Heart left ventricle (tissue), 16 donors: ENCODE data around the gene ODF4. TPM values are rescaled to one million over a fixed set of nuclear protein-coding genes. Genes with fewer than 3 reads are reported as not detected.
"Not testable (repeated sequence)": the region's sequence is repeated elsewhere in the genome, so short reads cannot be mapped to it uniquely, and the experiment has no call there.

ENCODE experiments used
- ATAC-seq, 4 donors: fragments of 200-7000 bp; cut with Tn5 transposase; one replicate each; pipeline ENCODE4 v1.9.1; 2020 to 2022; ENCODE audit warnings: moderate library complexity in 4 of 4, mild to moderate bottlenecking in 3 of 4, moderate number of reproducible peaks in 1 of 4
- DNase-seq, 5 donors: peaks; one replicate each; pipeline ENCODE4 v3.0.0-alpha.2; 2020
- H3K27ac ChIP-seq, 12 donors: fragments of 200-600 bp; sonication (generic) in 4 of 12; one replicate each; pipeline versions ENCODE4 v1.5.0 to v1.8.0; 2016 to 2022; ENCODE audit warnings: mild to moderate bottlenecking in 2 of 12
- H3K27me3 ChIP-seq, 9 donors: fragments of 200-600 bp; sonication (generic) in 2 of 9; one replicate each; pipeline versions ENCODE4 v1.5.1 to v1.8.0; 2016 to 2022; ENCODE audit warnings: mild to moderate bottlenecking in 3 of 9
- H3K36me3 ChIP-seq, 9 donors: fragments of 200-600 bp; sonication (generic) in 2 of 9; one replicate each; pipeline versions ENCODE4 v1.5.0 to v1.8.0; 2018 to 2022; ENCODE audit warnings: mild to moderate bottlenecking in 2 of 9
- H3K4me1 ChIP-seq, 12 donors: fragments of 200-600 bp; sonication (generic) in 4 of 12; one replicate each; pipeline versions ENCODE4 v1.5.0 to v1.8.0; 2016 to 2022; ENCODE audit warnings: mild to moderate bottlenecking in 3 of 12
- H3K4me3 ChIP-seq, 12 donors: fragments of 200-600 bp; sonication (generic) in 4 of 12; one replicate each; pipeline versions ENCODE4 v1.5.0 to v1.8.0; 2017 to 2022; ENCODE audit warnings: mild to moderate bottlenecking in 9 of 12, moderate library complexity in 4 of 12
- H3K9me3 ChIP-seq, 12 donors: fragments of 200-600 bp; sonication (generic) in 4 of 12; one replicate each; pipeline versions ENCODE4 v1.5.0 to v1.8.0; 2016 to 2022; ENCODE audit warnings: mild to moderate bottlenecking in 1 of 12
- CTCF ChIP-seq, 12 donors: fragments of 200-600 bp; sonication (generic) in 4 of 12; IDR thresholded peaks; one replicate each; pipeline versions ENCODE4 v1.5.0 to v1.8.0; 2018 to 2022; ENCODE audit warnings: antibody characterized with exemption in 12 of 12, mild to moderate bottlenecking in 5 of 12
- POLR2A ChIP-seq, 2 donors: fragments of 450-650 bp; IDR thresholded peaks; one replicate each; pipeline ENCODE4 v1.6.1; 2017; ENCODE audit warnings: antibody characterized with exemption in 2 of 2, mild to moderate bottlenecking in 2 of 2, moderate library complexity in 2 of 2
- WGBS, 4 donors: extraction: QIAGEN DNeasy Blood & Tissue Kit in 2 of 4; methylation state at CpG; one replicate each; pipeline versions ENCODE4 v1.1.5 to v1.1.7; 2013 to 2018; 5-methylcytosine and 5-hydroxymethylcytosine counted together
- intact Hi-C, 10 donors: fragments of 100-400 bp; cut with DNase I; formaldehyde crosslinking; loops; one replicate each; pipeline versions ENCODE4 v1.11.1 to v1.14.2; 2022
- polyA plus RNA-seq, 2 donors: library from polyadenylated mRNA; stranded (reverse); fragments of 200-250 nt; gene quantifications; one replicate each; pipeline ENCODE4 v1.2.3, GENCODE V29; 2013
- total RNA-seq, 9 donors: library from RNA; depleted of rRNA in 2 of 9; stranded (reverse); fragments of >200 nt in 2 of 9; fragmentation: NEBNext Ultra II Directional in 3 of 9; extraction: Animal tissue kit (Norgen Biotek cat#: 25700) in 3 of 9; gene quantifications; one replicate each; pipeline versions ENCODE4 v1.1.0 to v1.2.4, GENCODE V29; 2016 to 2023
- donor health status: ischemic (EF 13 %, LVEDD 7.1; RV severe dilation, severe dysfunction).
- donor health status: healthy with polysubstance abuse.
- donor health status: DM: no; HTN: yes; CAD: no.
- donor health status: DM: no; HTN: no; CAD: no.
- donor health status: ischemic (EF 25% LVEDD 6.9; RV normal size, moderate dysfunction).
- donor health status: ischemic (EF 25% LVEDD 5.7; RV mildly dilated, moderate dysfunction).
- donor health status: healthy.
- donor health status: DM: yes; HTN: yes; CAD: no.
- donor health status: ischemic (EF 35%, LVEDD 5.7; RV mildly dilated, moderate dysfunction).
- donor health status: nonischemic (EF 11% LVEDD 7.7; RV severe dilation, severe dysfunction).
- donor health status: DM: yes; HTN: yes; CAD: no.
- donor health status: PGD.
- donor health status: ischemic (EF 29% LVEDD 5.4; RV normal size, mild dysfunction).
- donor health status: nonischemic (EF 23%, LVEDD 6.1; RV moderate dilation, normal function).

ODF4 gene
- total and polyA plus RNA-seq, 11 donors, result not detected

- intact Hi-C loops, result no loop called here
- no peaks in the 10 kb centered on the region for H3K9me3 ChIP-seq
- H3K27ac ChIP-seq, result no peak overlapping the region
- peak in 1 of 4 donors; percentile 27 for ATAC-seq
- no peak for DNase-seq
- H3K36me3 ChIP-seq, result no peaks in the 10 kb centered on the region
- peaks cover 0 to 32% (median 16%) of the 10 kb centered on the region in 9 donors for H3K27me3 ChIP-seq
- peaks cover 0 to 6% (median 0%) of the 10 kb centered on the region in 12 donors for H3K4me1 ChIP-seq
- no peak overlapping the region for H3K4me3 ChIP-seq
- 64 to 72% (median 67%) methylated on average over 16 to 18 of the region's 18 CpGs for WGBS, 4 donors
- no peak for TF ChIP-seq POLR2A (IDR thresholded peaks at IDR 0.05)
- TF ChIP-seq CTCF (IDR thresholded peaks at IDR 0.05), result no peak
These were observed 52.6 kb downstream of the ODF4 start for GRCh38 chr17:8392274-8392673.

GRCh38 chr17:8392674-8393469 is 53.2 kb downstream of the ODF4 start:
- H3K4me3 ChIP-seq, result no peak overlapping the region
- intact Hi-C loops, result no loop called here
- H3K4me1 ChIP-seq, result peaks cover 0 to 6% (median 0%) of the 10 kb centered on the region in 12 donors
- DNase-seq, result no peak
- ATAC-seq, result peak in 1 of 4 donors; percentile 29
- WGBS, 4 donors, result 84 to 90% (median 86%) methylated on average over 8 to 46 of the region's 46 CpGs
- H3K27me3 ChIP-seq, result peaks cover 0 to 37% (median 18%) of the 10 kb centered on the region in 9 donors
- H3K36me3 ChIP-seq, result no peaks in the 10 kb centered on the region
- no peak overlapping the region for H3K27ac ChIP-seq
- H3K9me3 ChIP-seq, result no peaks in the 10 kb centered on the region
- TF ChIP-seq POLR2A (IDR thresholded peaks at IDR 0.05), result no peak
- no peak for TF ChIP-seq CTCF (IDR thresholded peaks at IDR 0.05)

- H3K4me1 ChIP-seq, result peaks cover 0 to 6% (median 0%) of the 10 kb centered on the region in 12 donors
- DNase-seq (no peak), ATAC-seq (peak in 2 of 4 donors; percentile 44 to 54)
- H3K27me3 ChIP-seq, result peaks cover 0 to 41% (median 21%) of the 10 kb centered on the region in 9 donors
- TF ChIP-seq POLR2A (IDR thresholded peaks at IDR 0.05) (no peak), CTCF (IDR thresholded peaks at IDR 0.05) (no peak)
- H3K9me3 ChIP-seq, result no peaks in the 10 kb centered on the region
- intact Hi-C loops, result no loop called here
- no peak overlapping the region for H3K4me3 ChIP-seq
- no peaks in the 10 kb centered on the region for H3K36me3 ChIP-seq
- H3K27ac ChIP-seq, result no peak overlapping the region
- 64 to 72% (median 69%) methylated on average over 8 of the region's 8 CpGs for WGBS, 4 donors
These were observed 54.0 kb downstream of the ODF4 start for GRCh38 chr17:8393470-8394231.

- ATAC-seq, result not testable (repeated sequence)
These were observed 54.9 kb downstream of the ODF4 start for GRCh38 chr17:8394497-8394896.

More at GRCh38 chr17:8394497-8394896, 54.9 kb downstream of the ODF4 start:
- H3K4me1 ChIP-seq, DNase-seq, H3K4me3 ChIP-seq, intact Hi-C loops, H3K9me3 ChIP-seq, H3K36me3 ChIP-seq, H3K27ac ChIP-seq: not testable (repeated sequence)
- 71 to 90% (median 85%) methylated on average over 9 of the region's 9 CpGs for WGBS, 4 donors
- H3K27me3 ChIP-seq, result peaks cover 0 to 41% (median 21%) of the 10 kb centered on the region in 9 donors

Other genes starting within 250 kb of the ODF4 start
- gene ALOXE3, start 221.3 kb upstream of the ODF4 start, total RNA-seq, result not detected
- under 1 TPM in 1 of 2 donors, not detected in 1; 0.12 TPM for gene ALOXE3, start 221.3 kb upstream of the ODF4 start, polyA plus RNA-seq
- under 1 TPM in 4 of 9 donors, not detected in 5; 0.17 to 0.76 (median 0.44) TPM for gene HES7, start 215.7 kb upstream of the ODF4 start, total RNA-seq
- gene HES7, start 215.7 kb upstream of the ODF4 start, polyA plus RNA-seq, result under 1 TPM; 0.23 to 0.40 TPM
- 100 to 1,000 TPM in 3 of 9 donors, 10 to 100 TPM in 6; 40.2 to 132 (median 86.3) TPM for gene PER1, start 187.4 kb upstream of the ODF4 start, total RNA-seq
- gene PER1, start 187.4 kb upstream of the ODF4 start, polyA plus RNA-seq, result 100 to 1,000 TPM in 1 of 2 donors, 10 to 100 TPM in 1; 96.2 to 164 TPM
- gene VAMP2, start 176.9 kb upstream of the ODF4 start, total RNA-seq, result 10 to 100 TPM; 21.5 to 67.2 (median 51.1) TPM
- 10 to 100 TPM; 49.0 to 50.6 TPM for gene VAMP2, start 176.9 kb upstream of the ODF4 start, polyA plus RNA-seq
- 10 to 100 TPM in 3 of 9 donors, 1 to 10 TPM in 6; 5.3 to 16.4 (median 8.4) TPM for gene TMEM107, start 163.5 kb upstream of the ODF4 start, total RNA-seq
- 1 to 10 TPM; 3.8 to 8.9 TPM for gene TMEM107, start 163.5 kb upstream of the ODF4 start, polyA plus RNA-seq
- gene BORCS6, start 149.7 kb upstream of the ODF4 start, total RNA-seq, result 10 to 100 TPM in 3 of 9 donors, 1 to 10 TPM in 6; 6.1 to 13.5 (median 8.1) TPM
- 10 to 100 TPM in 1 of 2 donors, 1 to 10 TPM in 1; 5.1 to 12.9 TPM for gene BORCS6, start 149.7 kb upstream of the ODF4 start, polyA plus RNA-seq
- gene AURKB, start 129.3 kb upstream of the ODF4 start, total RNA-seq, result 10 to 100 TPM in 1 of 9 donors, 1 to 10 TPM in 1, under 1 TPM in 3, not detected in 4; 0.23 to 10.3 (median 0.81) TPM
- under 1 TPM in 1 of 2 donors, not detected in 1; 0.47 TPM for gene AURKB, start 129.3 kb upstream of the ODF4 start, polyA plus RNA-seq
- 10 to 100 TPM in 7 of 9 donors, 1 to 10 TPM in 2; 4.6 to 24.4 (median 12.1) TPM for gene CTC1, start 91.8 kb upstream of the ODF4 start, total RNA-seq
- gene CTC1, start 91.8 kb upstream of the ODF4 start, polyA plus RNA-seq, result 10 to 100 TPM in 1 of 2 donors, 1 to 10 TPM in 1; 7.9 to 13.3 TPM
- gene PFAS, start 90.6 kb upstream of the ODF4 start, total RNA-seq, result 10 to 100 TPM in 7 of 9 donors, 1 to 10 TPM in 2; 7.7 to 23.8 (median 14.1) TPM
- gene PFAS, start 90.6 kb upstream of the ODF4 start, polyA plus RNA-seq, result 10 to 100 TPM in 1 of 2 donors, 1 to 10 TPM in 1; 6.1 to 11.8 TPM
- 10 to 100 TPM; 22.3 to 33.6 (median 27.1) TPM for gene RANGRF, start 51.2 kb upstream of the ODF4 start, total RNA-seq
- 10 to 100 TPM; 36.3 to 54.2 TPM for gene RANGRF, start 51.2 kb upstream of the ODF4 start, polyA plus RNA-seq
- gene SLC25A35, start 44.4 kb upstream of the ODF4 start, total RNA-seq, result 1 to 10 TPM in 8 of 9 donors, under 1 TPM in 1; 0.52 to 7.5 (median 2.1) TPM
- gene SLC25A35, start 44.4 kb upstream of the ODF4 start, polyA plus RNA-seq, result 1 to 10 TPM; 2.2 to 3.9 TPM
- 10 to 100 TPM; 14.3 to 40.5 (median 18.2) TPM for gene ARHGEF15, start 29.6 kb upstream of the ODF4 start, total RNA-seq
- 10 to 100 TPM; 11.9 to 15.8 TPM for gene ARHGEF15, start 29.6 kb upstream of the ODF4 start, polyA plus RNA-seq
- gene RPL26, start 43.4 kb downstream of the ODF4 start, total RNA-seq, result 1,000 to 10,000 TPM in 8 of 9 donors, 100 to 1,000 TPM in 1; 967 to 1,970 (median 1,265) TPM
- gene RPL26, start 43.4 kb downstream of the ODF4 start, polyA plus RNA-seq, result 1,000 to 10,000 TPM; 1,139 to 4,104 TPM
- gene RNF222, start 58.0 kb downstream of the ODF4 start, total RNA-seq, result not detected
- not detected for gene RNF222, start 58.0 kb downstream of the ODF4 start, polyA plus RNA-seq
- gene NDEL1, start 96.0 kb downstream of the ODF4 start, total RNA-seq, result 10 to 100 TPM; 23.3 to 35.2 (median 25.8) TPM
- 10 to 100 TPM; 16.5 to 36.4 TPM for gene NDEL1, start 96.0 kb downstream of the ODF4 start, polyA plus RNA-seq